ENCODE measurements around the gene CDON.

- TF ChIP-seq CTCF (IDR thresholded peaks at IDR 0.05; ENCODE audit: low read length) (no peak), EZH2 (IDR thresholded peaks at IDR 0.05; ENCODE audit: borderline replicate concordance, low read length) (no peak)
These were observed 21.4 kb upstream of the CDON start for GRCh38 chr11:126083829-126084607.
